ENCODE data around the gene DDX54.
A peak's percentile ranks its signal among the peaks of the same experiment; 100 is the strongest.

Gene DDX54

GRCh38 chr12:113221181-113221996 is 36.1 kb upstream of the DDX54 start, which contains the start of gene TPCN1:
Gene TPCN1, plus strand, starts transcription at chr12:113221464. Its CDS starts 5,389 bp downstream, at chr12:113226853.
- Histone ChIP-seq H3K27ac (peak within 1 kb of the TSS; percentile 65), H3K4me3 (ENCODE audit: low read depth in 1 of 2, low read length in 1 of 2) (peak within 1 kb of the TSS; percentile 62 to 75), H3K9me3 (no peaks in the 10 kb centered on the region), H3K27me3 (no peaks in the 10 kb centered on the region), H3K4me1 (ENCODE audit: control insufficient read depth in 1 of 2, insufficient read depth in 1 of 2, low read depth in 1 of 2, low read length in 1 of 2) (peaks cover 15 to 22% of the 10 kb centered on the region in 2 experiments), H3K36me3 (no peaks in the 10 kb centered on the region)
- TF ChIP-seq, protein P1, sequence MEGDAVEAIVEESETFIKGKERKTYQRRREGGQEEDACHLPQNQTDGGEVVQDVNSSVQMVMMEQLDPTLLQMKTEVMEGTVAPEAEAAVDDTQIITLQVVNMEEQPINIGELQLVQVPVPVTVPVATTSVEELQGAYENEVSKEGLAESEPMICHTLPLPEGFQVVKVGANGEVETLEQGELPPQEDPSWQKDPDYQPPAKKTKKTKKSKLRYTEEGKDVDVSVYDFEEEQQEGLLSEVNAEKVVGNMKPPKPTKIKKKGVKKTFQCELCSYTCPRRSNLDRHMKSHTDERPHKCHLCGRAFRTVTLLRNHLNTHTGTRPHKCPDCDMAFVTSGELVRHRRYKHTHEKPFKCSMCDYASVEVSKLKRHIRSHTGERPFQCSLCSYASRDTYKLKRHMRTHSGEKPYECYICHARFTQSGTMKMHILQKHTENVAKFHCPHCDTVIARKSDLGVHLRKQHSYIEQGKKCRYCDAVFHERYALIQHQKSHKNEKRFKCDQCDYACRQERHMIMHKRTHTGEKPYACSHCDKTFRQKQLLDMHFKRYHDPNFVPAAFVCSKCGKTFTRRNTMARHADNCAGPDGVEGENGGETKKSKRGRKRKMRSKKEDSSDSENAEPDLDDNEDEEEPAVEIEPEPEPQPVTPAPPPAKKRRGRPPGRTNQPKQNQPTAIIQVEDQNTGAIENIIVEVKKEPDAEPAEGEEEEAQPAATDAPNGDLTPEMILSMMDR (IDR thresholded peaks at IDR 0.05), result peak; percentile 86

DNA sequence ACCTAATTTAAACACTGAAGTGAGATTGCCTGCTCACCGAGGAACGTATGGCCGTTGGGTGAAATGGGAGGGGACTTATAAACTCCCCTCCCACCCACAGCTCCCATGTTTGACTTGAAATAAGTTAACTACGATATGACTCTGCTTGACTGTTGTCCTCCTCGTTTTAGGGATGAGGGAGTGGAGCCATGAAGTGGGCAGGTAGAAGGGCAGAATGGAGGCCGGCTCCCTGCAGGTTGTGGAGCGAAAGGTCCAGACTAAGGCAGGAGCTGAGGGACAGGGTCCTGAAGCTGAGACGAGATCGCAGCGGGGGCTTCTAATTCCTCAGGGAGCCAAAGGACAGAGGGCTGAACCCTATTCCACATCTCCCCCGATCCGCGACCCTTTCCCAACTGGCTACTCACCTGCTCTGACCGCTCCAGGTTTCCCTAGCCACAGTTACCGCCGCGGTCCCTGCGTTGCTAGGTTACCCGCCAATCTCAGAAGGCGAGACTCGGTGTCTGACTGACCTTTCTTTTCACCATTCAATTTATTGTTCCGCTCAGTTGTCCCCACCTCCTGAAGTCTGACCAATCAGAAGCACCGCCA is 35.4 kb upstream of the DDX54 start:
- Histone ChIP-seq H3K4me3 (ENCODE audit: low read depth in 1 of 2, low read length in 1 of 2) (peak overlapping the region; percentile 62 to 63), H3K9me3 (no peaks in the 10 kb centered on the region), H3K27ac (peak overlapping the region; percentile 58), H3K27me3 (no peaks in the 10 kb centered on the region), H3K4me1 (ENCODE audit: control insufficient read depth in 1 of 2, insufficient read depth in 1 of 2, low read depth in 1 of 2, low read length in 1 of 2) (peaks cover 20 to 30% of the 10 kb centered on the region in 2 experiments), H3K36me3 (no peaks in the 10 kb centered on the region)
- TF ChIP-seq, protein P1 (IDR thresholded peaks at IDR 0.05), result no peak

- TF ChIP-seq, protein P1 (IDR thresholded peaks at IDR 0.05), result no peak
- Histone ChIP-seq H3K36me3 (no peaks in the 10 kb centered on the region), H3K9me3 (no peaks in the 10 kb centered on the region), H3K27me3 (no peaks in the 10 kb centered on the region), H3K4me3 (ENCODE audit: low read depth in 1 of 2, low read length in 1 of 2) (no peak overlapping the region), H3K4me1 (ENCODE audit: control insufficient read depth in 1 of 2, insufficient read depth in 1 of 2, low read depth in 1 of 2, low read length in 1 of 2) (peaks cover 26 to 29% of the 10 kb centered on the region in 2 experiments), H3K27ac (no peak overlapping the region)
These were observed 30.7 kb upstream of the DDX54 start for GRCh38 chr12:113216027-113216426.

GRCh38 chr12:113214895-113215400 is 29.7 kb upstream of the DDX54 start:
- Histone ChIP-seq H3K4me3 (ENCODE audit: low read depth in 1 of 2, low read length in 1 of 2) (peak overlapping the region in 1 of 2 experiments; percentile 21), H3K27me3 (no peaks in the 10 kb centered on the region), H3K27ac (peak overlapping the region; percentile 67), H3K9me3 (no peaks in the 10 kb centered on the region), H3K36me3 (no peaks in the 10 kb centered on the region), H3K4me1 (ENCODE audit: control insufficient read depth in 1 of 2, insufficient read depth in 1 of 2, low read depth in 1 of 2, low read length in 1 of 2) (peaks cover 25 to 33% of the 10 kb centered on the region in 2 experiments)
- TF ChIP-seq, protein P1 (IDR thresholded peaks at IDR 0.05), result peak; percentile 61

DNA sequence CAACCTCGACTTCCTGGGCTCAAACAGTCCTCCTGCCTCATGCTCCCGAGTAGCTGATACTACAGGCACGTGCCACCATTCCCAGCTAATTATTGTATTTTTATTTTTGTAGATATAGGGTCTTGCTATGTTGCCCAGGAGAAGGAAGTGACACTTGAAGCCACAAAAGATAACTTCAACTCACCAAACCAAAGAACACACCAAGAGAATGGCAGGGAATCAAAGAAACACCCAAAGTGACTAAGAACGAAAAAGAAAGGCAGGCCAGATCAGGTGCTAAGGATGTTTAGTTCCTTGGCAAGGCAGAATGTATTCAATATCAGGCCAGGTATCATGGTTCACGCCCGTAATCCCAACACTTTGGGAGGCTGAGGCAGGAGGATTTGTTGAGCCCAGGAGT is 25.9 kb upstream of the DDX54 start:
- Histone ChIP-seq H3K4me3 (ENCODE audit: low read depth in 1 of 2, low read length in 1 of 2) (no peak overlapping the region), H3K9me3 (no peaks in the 10 kb centered on the region), H3K4me1 (ENCODE audit: control insufficient read depth in 1 of 2, insufficient read depth in 1 of 2, low read depth in 1 of 2, low read length in 1 of 2) (peaks cover 54 to 67% of the 10 kb centered on the region in 2 experiments), H3K27me3 (no peaks in the 10 kb centered on the region), H3K36me3 (no peaks in the 10 kb centered on the region), H3K27ac (no peak overlapping the region)
- TF ChIP-seq, protein P1 (IDR thresholded peaks at IDR 0.05), result no peak
